ENCODE measurements around the gene PRSS8. TPM values are rescaled to one million over a fixed set of nuclear protein-coding genes. Genes with fewer than 3 reads are reported as not detected.
A peak's percentile ranks its signal among the peaks of the same experiment; 100 is the strongest.

The PRSS8 gene
- under 1 TPM; 0.74 to 0.79 TPM for total RNA-seq
- polyA plus RNA-seq (ENCODE audit: insufficient read depth, low read depth, low replicate concordance): 1.5 TPM
- long read RNA-seq, donor 1: 0 reads
- long read RNA-seq, donor 2: 0 reads

DNA sequence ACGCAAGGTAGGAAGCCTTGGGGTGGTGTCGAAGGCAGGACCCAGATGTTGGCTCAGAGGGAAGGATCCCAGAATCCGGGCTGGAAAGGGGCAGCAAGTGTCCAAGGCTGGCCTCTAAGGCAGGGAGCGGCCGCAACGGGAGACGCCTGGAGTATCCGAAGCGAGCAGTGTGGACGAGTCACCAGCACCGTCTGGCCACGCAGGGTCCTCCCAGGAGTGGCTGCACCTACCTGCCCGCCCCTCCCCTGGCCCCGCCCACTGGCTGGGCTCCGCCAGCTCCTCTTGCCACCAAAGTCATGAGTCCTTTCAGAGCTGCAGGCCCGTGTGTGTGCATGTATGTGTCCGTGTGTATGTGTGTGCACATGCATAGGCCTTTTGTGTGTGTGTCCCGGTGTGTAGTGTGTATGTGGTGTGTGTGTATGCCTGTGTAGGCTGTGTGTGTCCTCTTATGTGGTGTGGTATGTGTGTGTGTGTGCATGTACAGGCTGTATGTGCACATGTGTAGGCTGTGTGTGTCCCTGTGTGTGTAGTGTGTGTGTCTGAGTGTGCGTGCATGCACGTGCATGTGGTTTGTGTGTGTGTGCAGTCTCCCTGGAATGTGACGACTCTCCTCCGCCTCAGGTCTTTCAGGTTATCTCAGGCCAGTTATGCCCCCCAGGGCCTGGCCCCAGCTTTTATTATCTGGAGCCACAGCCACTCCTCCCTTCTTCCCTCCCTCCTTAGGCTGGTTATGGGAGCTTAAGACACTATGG is at the start of gene PRSS8:
TSS of gene PRSS8 (minus strand) at position 193 of the 752 bp plus-strand sequence. CDS start 229 bp downstream, outside the sequence.
- Histone ChIP-seq H3K9me3 (no peaks in the 10 kb centered on the region), H3K36me3 (ENCODE audit: low read depth, missing control alignments) (peaks cover 5% of the 10 kb centered on the region), H3K4me3 (no peak within 1 kb of the TSS), H3K27ac (no peak within 1 kb of the TSS), H3K4me1 (peaks cover 4% of the 10 kb centered on the region), H3K27me3 (no peaks in the 10 kb centered on the region)
- no peak for TF ChIP-seq POLR2A (IDR thresholded peaks at IDR 0.05)
- TF ChIP-seq, protein P1, sequence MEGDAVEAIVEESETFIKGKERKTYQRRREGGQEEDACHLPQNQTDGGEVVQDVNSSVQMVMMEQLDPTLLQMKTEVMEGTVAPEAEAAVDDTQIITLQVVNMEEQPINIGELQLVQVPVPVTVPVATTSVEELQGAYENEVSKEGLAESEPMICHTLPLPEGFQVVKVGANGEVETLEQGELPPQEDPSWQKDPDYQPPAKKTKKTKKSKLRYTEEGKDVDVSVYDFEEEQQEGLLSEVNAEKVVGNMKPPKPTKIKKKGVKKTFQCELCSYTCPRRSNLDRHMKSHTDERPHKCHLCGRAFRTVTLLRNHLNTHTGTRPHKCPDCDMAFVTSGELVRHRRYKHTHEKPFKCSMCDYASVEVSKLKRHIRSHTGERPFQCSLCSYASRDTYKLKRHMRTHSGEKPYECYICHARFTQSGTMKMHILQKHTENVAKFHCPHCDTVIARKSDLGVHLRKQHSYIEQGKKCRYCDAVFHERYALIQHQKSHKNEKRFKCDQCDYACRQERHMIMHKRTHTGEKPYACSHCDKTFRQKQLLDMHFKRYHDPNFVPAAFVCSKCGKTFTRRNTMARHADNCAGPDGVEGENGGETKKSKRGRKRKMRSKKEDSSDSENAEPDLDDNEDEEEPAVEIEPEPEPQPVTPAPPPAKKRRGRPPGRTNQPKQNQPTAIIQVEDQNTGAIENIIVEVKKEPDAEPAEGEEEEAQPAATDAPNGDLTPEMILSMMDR (IDR thresholded peaks at IDR 0.05): no peak
- intact Hi-C loops (cut with DNase I; ENCODE audit: low total_unique reads): no loop called here
- no peak for DNase-seq
- 71 to 78% methylated on average over 6 to 22 of the region's 22 CpGs for WGBS, 2 donors

GRCh38 chr16:31184888-31185287 is 49.4 kb upstream of the PRSS8 start:
- Histone ChIP-seq H3K9me3 (no peaks in the 10 kb centered on the region), H3K4me1 (peaks cover 23% of the 10 kb centered on the region), H3K4me3 (no peak overlapping the region), H3K27me3 (no peaks in the 10 kb centered on the region), H3K36me3 (ENCODE audit: low read depth, missing control alignments) (peaks cover 3% of the 10 kb centered on the region), H3K27ac (no peak overlapping the region)
- TF ChIP-seq POLR2A (IDR thresholded peaks at IDR 0.05): no peak
- TF ChIP-seq, protein P1 (IDR thresholded peaks at IDR 0.05): no peak
- intact Hi-C loops (cut with DNase I; ENCODE audit: low total_unique reads): loop anchor here (5.0 to 10.0 kb wide), 2 partner anchors 33 to 690 kb away; partner anchors contain the start of genes PRSS36 and ZNF267
- no peak for DNase-seq
- WGBS, 2 donors: 87 to 96% methylated on average over 14 of the region's 14 CpGs

DNA sequence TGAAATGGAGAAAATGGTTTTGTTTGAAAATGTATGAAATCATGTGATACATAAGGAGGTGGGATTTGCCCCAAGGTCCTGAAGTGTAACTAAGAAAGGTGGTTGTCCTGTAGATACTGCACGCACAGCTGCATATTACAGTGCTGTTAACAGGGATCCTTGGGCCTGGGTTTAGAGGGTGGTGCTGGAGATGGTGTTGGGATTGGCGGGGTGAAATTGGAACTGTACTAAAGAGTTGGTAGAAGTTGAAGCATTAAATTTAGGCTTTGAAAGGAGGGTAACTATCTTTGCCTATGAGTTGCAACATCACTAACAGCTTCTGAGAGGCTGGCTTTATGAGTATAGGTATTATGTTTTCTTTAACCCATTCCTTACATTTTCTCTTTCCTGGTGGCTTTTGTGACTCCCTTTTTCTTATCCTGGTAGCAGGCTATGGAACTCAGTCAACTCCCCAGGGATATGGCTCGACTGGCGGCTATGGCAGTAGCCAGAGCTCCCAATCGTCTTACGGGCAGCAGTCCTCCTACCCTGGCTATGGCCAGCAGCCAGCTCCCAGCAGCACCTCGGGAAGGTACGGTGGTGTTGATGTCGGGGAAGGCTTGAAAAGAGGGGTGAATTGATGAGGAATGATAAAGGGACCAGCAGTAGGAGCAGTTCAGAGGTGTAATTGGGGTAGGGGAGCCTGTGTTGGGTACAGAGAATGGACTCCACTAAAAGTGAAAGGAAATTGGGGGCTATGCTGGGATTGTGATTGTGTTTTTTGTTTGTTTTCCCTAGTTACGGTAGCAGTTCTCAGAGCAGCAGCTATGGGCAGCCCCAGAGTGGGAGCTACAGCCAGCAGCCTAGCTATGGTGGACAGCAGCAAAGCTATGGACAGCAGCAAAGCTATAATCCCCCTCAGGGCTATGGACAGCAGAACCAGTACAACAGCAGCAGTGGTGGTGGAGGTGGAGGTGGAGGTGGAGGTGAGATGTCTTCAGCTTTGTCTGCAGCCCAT is 48.2 kb upstream of the PRSS8 start:
- 56 to 64% methylated on average over 10 of the region's 10 CpGs for WGBS, 2 donors
- Histone ChIP-seq H3K27ac (no peak overlapping the region), H3K27me3 (no peaks in the 10 kb centered on the region), H3K36me3 (ENCODE audit: low read depth, missing control alignments) (peaks cover 3% of the 10 kb centered on the region), H3K4me3 (no peak overlapping the region), H3K9me3 (no peaks in the 10 kb centered on the region), H3K4me1 (peaks cover 29% of the 10 kb centered on the region)
- intact Hi-C loops (cut with DNase I; ENCODE audit: low total_unique reads): loop anchor here (10.0 kb wide), 1 partner anchor 691 kb away; the partner anchor contains the start of gene ZNF267
- no peak for TF ChIP-seq POLR2A (IDR thresholded peaks at IDR 0.05)
- DNase-seq: no peak

DNA sequence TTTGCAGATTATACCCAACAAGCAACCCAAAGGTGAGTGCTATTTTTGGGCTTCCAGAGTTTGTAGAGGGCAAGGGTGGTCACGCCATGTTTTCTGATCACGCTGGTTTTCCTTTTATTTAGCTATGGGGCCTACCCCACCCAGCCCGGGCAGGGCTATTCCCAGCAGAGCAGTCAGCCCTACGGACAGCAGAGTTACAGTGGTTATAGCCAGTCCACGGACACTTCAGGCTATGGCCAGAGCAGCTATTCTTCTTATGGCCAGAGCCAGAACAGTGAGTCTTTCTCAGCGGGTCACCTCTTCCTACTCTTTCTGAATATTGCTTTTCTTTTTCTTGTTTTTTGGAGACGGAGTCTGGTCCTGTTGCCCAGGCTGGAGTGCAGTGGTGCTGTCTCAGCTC is 46.9 kb upstream of the PRSS8 start:
- 9 to 14% methylated on average over 7 of the region's 7 CpGs for WGBS, 2 donors
- intact Hi-C loops (cut with DNase I; ENCODE audit: low total_unique reads): loop anchor here (10.0 kb wide), 1 partner anchor 692 kb away; the partner anchor contains the start of gene ZNF267
- H3K9me3 ChIP-seq: no peaks in the 10 kb centered on the region
- peaks cover 3% of the 10 kb centered on the region for H3K36me3 ChIP-seq (ENCODE audit: low read depth, missing control alignments)
- H3K4me3 ChIP-seq: peak overlapping the region in 1 of 2 donors; percentile 94
- H3K4me1 ChIP-seq: peaks cover 29% of the 10 kb centered on the region
- TF ChIP-seq, protein P1 (IDR thresholded peaks at IDR 0.05): no peak
- no peaks in the 10 kb centered on the region for H3K27me3 ChIP-seq
- H3K27ac ChIP-seq: no peak overlapping the region
- no peak for DNase-seq
